Measurements from ENCODE around the gene ATP6V0A1. TPM values are rescaled to one million over a fixed set of nuclear protein-coding genes. Genes with fewer than 3 reads are reported as not detected.
"Not testable (repeated sequence)": the region's sequence is repeated elsewhere in the genome, so short reads cannot be mapped to it uniquely, and the experiment has no call there.

ATP6V0A1 gene
- total RNA-seq, 1 experiment from 2014 or later, result 0.07 TPM

- Histone ChIP-seq H3K4me1 (ENCODE audit: insufficient read depth, low read length) (peaks cover 23% of the 10 kb centered on the region), H3K27ac (ENCODE audit: low read length) (no peak overlapping the region), H3F3A (ENCODE audit: low read length, unreplicated experiment) (no peaks in the 10 kb centered on the region), H3K4me3 (ENCODE audit: low read length) (peak overlapping the region; percentile 68), H3K9me2 (replicated peaks; ENCODE audit: low read length) (no peaks in the 10 kb centered on the region), H3K4me2 (ENCODE audit: low read length) (peak overlapping the region; percentile 85), H3K79me2 (ENCODE audit: low read length) (no peaks in the 10 kb centered on the region), H3K36me3 (ENCODE audit: low read depth, low read length) (no peaks in the 10 kb centered on the region), H3K9me3 (ENCODE audit: low read length) (no peaks in the 10 kb centered on the region), H4K20me1 (ENCODE audit: low read length) (no peaks in the 10 kb centered on the region), H3K27me3 (ENCODE audit: low read length) (no peaks in the 10 kb centered on the region), H2AFZ (ENCODE audit: low read length) (no peak overlapping the region), H3K9ac (ENCODE audit: low read length) (peak overlapping the region; percentile 52; the same call in 1 of the 2 replicates)
- ChIA-PET POLR2A (ENCODE audit: unreplicated experiment) (no interaction called here), CTCF (interaction anchor here (1.0 kb wide), 1 partner anchor 71 kb away, joined by 3 read pairs; no protein-coding TSS in a partner anchor)
- BruUV-seq (replicated peaks), result no TSS peak
- TF ChIP-seq EZH2 (IDR thresholded peaks at IDR 0.05; ENCODE audit: low read length, unreplicated experiment), result no peak
- no peak for TF ChIP-seq CTCF (conservative IDR thresholded peaks at IDR 0.05; ENCODE audit: low read depth, low read length)
- no peak for TF ChIP-seq EZH2phosphoT487 (IDR thresholded peaks at IDR 0.05; ENCODE audit: borderline replicate concordance, low read length)
- ATAC-seq, result no peak
- intact Hi-C loops (cut with micrococcal nuclease), result no loop called here
- no peak for DNase-seq
Observed at GRCh38 chr17:42537156-42537805, 78.6 kb downstream of the ATP6V0A1 start.

GRCh38 chr17:42537826-42538451, 79.3 kb downstream of the ATP6V0A1 start:
- no peak for TF ChIP-seq EZH2 (IDR thresholded peaks at IDR 0.05; ENCODE audit: low read length, unreplicated experiment)
- TF ChIP-seq CTCF (conservative IDR thresholded peaks at IDR 0.05; ENCODE audit: low read depth, low read length), result no peak
- no peak for TF ChIP-seq EZH2phosphoT487 (IDR thresholded peaks at IDR 0.05; ENCODE audit: borderline replicate concordance, low read length)
- no peak for ATAC-seq

GRCh38 chr17:42538482-42538881, 79.8 kb downstream of the ATP6V0A1 start:
- Histone ChIP-seq H3K9ac (ENCODE audit: low read length) (no peak overlapping the region), H3K4me3 (ENCODE audit: low read length) (no peak overlapping the region), H4K20me1 (ENCODE audit: low read length) (no peaks in the 10 kb centered on the region), H3K79me2 (ENCODE audit: low read length) (no peaks in the 10 kb centered on the region), H2AFZ (ENCODE audit: low read length) (no peak overlapping the region), H3F3A (ENCODE audit: low read length, unreplicated experiment) (no peaks in the 10 kb centered on the region), H3K27me3 (ENCODE audit: low read length) (no peaks in the 10 kb centered on the region), H3K36me3 (ENCODE audit: low read depth, low read length) (no peaks in the 10 kb centered on the region), H3K9me2 (replicated peaks; ENCODE audit: low read length) (no peaks in the 10 kb centered on the region), H3K27ac (ENCODE audit: low read length) (no peak overlapping the region), H3K4me1 (ENCODE audit: insufficient read depth, low read length) (peaks cover 23% of the 10 kb centered on the region), H3K9me3 (ENCODE audit: low read length) (no peaks in the 10 kb centered on the region), H3K4me2 (ENCODE audit: low read length) (no peak overlapping the region)
- ChIA-PET POLR2A (ENCODE audit: unreplicated experiment) (no interaction called here), CTCF (no interaction called here)
- DNase-seq, result no peak
- no peak for TF ChIP-seq EZH2 (IDR thresholded peaks at IDR 0.05; ENCODE audit: low read length, unreplicated experiment)
- intact Hi-C loops (cut with micrococcal nuclease), result no loop called here
- BruUV-seq (replicated peaks), result no TSS peak
- no peak for ATAC-seq

More at GRCh38 chr17:42537826-42538451, 79.3 kb downstream of the ATP6V0A1 start:
- Histone ChIP-seq H3K27ac (ENCODE audit: low read length) (no peak overlapping the region), H3K9me3 (ENCODE audit: low read length) (no peaks in the 10 kb centered on the region), H3K27me3 (ENCODE audit: low read length) (no peaks in the 10 kb centered on the region), H3F3A (ENCODE audit: low read length, unreplicated experiment) (no peaks in the 10 kb centered on the region), H2AFZ (ENCODE audit: low read length) (no peak overlapping the region), H3K4me1 (ENCODE audit: insufficient read depth, low read length) (peaks cover 23% of the 10 kb centered on the region), H3K9ac (ENCODE audit: low read length) (no peak overlapping the region), H3K4me3 (ENCODE audit: low read length) (no peak overlapping the region), H3K4me2 (ENCODE audit: low read length) (no peak overlapping the region), H3K36me3 (ENCODE audit: low read depth, low read length) (no peaks in the 10 kb centered on the region), H4K20me1 (ENCODE audit: low read length) (no peaks in the 10 kb centered on the region), H3K79me2 (ENCODE audit: low read length) (no peaks in the 10 kb centered on the region), H3K9me2 (replicated peaks; ENCODE audit: low read length) (no peaks in the 10 kb centered on the region)
- intact Hi-C loops (cut with micrococcal nuclease), result no loop called here
- ChIA-PET POLR2A (ENCODE audit: unreplicated experiment) (no interaction called here), CTCF (no interaction called here)
- BruUV-seq (replicated peaks), result no TSS peak
- DNase-seq, result no peak

- ATAC-seq; H4K20me1 ChIP-seq (ENCODE audit: low read length); H3K9me2 ChIP-seq (replicated peaks; ENCODE audit: low read length); CTCF ChIA-PET; H2AFZ ChIP-seq (ENCODE audit: low read length); H3F3A ChIP-seq (ENCODE audit: low read length, unreplicated experiment); H3K4me3 ChIP-seq (ENCODE audit: low read length); H3K4me2 ChIP-seq (ENCODE audit: low read length); H3K27me3 ChIP-seq (ENCODE audit: low read length); H3K79me2 ChIP-seq (ENCODE audit: low read length); H3K27ac ChIP-seq (ENCODE audit: low read length); H3K9me3 ChIP-seq (ENCODE audit: low read length); intact Hi-C loops (cut with micrococcal nuclease); BruUV-seq (replicated peaks); H3K36me3 ChIP-seq (ENCODE audit: low read depth, low read length); DNase-seq; POLR2A ChIA-PET (ENCODE audit: unreplicated experiment); H3K9ac ChIP-seq (ENCODE audit: low read length): not testable (repeated sequence)
- H3K4me1 ChIP-seq (ENCODE audit: insufficient read depth, low read length), result peaks cover 20% of the 10 kb centered on the region
Observed at GRCh38 chr17:42540558-42540957, 81.9 kb downstream of the ATP6V0A1 start.

Measured in PC-3 (cell line).